GM19324 (cell line): ENCODE measurements around the gene MPV17.
"Not testable (repeated sequence)": the region's sequence is repeated elsewhere in the genome, so short reads cannot be mapped to it uniquely, and the experiment has no call there.

Experiments
- ATAC-seq: cut with Tn5 transposase; IDR thresholded peaks from one replicate; pipeline ENCODE4 v1.9.1; 2021; ENCODE audit warnings: mild to moderate bottlenecking, moderate library complexity; ENCODE audit not compliant: unreplicated experiment, low FRiP score

MPV17 gene

DNA sequence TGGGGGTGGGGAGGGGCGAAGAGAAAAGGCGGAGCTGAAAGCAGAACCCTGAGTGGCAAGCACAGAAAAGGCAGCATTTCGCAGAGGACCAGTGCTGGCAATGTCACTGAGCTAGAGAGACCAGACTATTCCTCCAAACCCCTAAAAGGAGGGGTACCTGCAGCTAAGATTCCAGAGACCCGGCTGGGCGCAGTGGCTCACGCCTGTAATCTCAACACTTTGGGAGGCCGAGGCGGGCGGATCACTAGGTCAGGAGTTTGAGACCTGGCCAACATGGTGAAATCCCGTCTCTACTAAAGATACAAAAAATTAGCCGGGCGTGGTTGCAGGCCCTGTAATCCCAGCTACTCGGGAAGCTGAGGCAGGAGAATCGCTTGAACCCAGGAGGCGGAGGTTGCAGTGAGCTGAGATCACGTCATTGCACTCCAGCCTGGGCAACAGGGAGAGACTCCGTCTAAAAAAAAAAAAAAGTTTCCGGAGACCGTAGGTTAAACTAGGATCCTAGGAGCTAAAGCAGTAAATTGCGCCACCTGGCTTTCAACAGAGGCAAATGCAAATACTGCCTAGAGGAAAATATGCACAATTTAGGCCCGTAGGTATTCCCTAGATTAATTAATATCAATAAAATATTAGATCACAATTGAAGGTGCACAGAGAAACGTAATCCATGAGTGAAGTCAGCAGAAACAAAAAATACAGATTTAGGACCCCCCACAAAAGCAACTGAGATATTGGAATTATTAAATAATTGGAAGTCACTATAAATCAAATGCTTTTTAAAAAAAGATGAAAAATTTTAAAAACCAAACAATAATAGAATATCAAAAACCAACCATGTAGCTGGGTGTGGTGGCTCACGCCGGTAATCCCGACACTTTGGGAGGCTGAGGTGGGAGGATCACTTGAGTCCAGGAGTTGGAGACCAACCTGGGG, 19.5 kb downstream of the MPV17 start:
- no peak for ATAC-seq

DNA sequence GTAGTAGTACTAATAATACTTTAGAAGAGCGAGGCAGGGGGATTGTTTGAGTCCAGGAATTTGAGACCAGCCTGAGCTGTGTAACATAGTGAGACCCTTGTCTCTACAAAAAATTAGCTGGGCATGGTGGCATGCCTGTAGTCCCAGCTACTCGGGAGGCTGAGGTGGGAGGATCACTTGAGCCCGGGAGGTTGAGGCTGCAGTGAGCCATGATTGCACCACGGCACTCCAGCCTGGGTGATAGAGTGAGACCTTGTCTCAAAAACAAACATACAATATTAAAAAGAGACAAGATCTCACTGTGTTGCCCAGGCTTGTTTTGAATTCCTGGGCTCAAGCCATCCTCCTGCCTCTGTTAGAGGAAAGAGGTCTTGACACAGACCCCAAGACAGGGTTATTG, 22.3 kb downstream of the MPV17 start:
- ATAC-seq = not testable (repeated sequence)

DNA sequence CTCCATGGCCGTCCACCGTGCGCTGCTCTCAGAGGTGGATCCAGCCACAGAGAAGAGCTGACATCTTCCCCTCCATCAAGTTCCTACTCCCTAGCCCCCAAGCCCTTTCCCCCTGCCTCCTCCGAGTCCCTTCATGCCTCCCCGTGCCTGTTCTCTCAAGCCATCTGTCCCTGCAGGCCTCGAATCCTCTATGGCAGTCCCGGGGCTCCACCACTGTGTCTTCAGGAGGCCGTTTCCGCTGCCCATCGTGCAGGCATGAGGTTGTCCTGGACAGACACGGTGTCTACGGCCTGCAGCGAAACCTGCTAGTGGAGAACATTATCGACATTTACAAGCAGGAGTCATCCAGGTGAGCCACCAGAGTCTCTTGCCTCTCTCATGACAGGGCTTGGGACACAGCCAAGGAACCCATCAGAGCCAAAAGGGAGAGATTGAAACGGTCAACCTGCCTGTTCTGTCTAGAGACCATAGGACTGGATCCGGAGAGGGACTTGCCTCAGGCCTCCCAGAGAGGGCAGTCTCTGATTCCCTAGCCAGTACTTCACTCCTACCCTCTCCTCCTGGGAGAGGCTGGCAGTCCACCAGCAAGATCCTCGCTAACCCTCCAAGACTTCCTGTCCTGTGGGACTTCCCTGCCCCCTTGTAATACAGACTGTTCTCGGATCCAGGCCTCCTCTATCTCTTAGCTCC, 24.4 kb downstream of the MPV17 start:
- ATAC-seq = no peak

DNA sequence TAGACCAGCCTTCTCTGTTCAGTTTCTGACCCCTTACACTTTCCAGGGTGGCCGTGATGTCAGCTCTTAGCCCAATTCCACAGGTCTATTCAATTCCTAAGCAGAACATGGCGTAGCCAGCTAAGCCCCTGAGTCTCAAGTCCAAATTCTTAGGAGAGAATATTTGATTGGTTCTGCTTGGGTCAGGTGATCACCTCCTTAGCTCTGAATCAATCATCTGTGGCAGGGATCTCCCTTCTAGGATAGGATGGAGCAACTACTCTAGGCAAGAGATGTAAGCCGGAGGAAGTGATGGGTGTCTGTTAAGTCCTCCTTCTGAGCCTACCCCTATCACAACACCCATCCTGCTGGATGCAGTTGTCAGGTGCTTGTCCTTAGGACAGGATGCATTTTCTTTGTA, 25.7 kb downstream of the MPV17 start:
- ATAC-seq = no peak

DNA sequence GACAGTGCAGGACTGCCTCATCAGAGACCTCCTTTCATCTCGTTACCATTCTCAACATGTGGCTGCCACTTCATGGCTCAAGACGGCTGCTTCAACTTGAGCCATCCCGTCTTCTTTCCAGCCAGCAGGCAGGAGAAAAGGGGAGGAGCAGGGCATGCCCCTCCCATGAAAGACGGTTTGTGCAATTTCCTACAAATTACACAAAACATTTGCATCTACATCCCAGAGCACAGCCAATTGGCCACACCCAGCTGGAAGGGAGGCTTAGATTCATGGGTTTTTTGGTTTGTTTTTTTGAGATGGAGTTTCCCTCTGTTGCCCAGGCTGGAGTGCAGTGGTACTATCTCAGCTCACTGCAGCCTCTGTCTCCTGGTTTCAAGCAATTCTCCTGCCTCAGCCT, 26.4 kb downstream of the MPV17 start:
- ATAC-seq = no peak

DNA sequence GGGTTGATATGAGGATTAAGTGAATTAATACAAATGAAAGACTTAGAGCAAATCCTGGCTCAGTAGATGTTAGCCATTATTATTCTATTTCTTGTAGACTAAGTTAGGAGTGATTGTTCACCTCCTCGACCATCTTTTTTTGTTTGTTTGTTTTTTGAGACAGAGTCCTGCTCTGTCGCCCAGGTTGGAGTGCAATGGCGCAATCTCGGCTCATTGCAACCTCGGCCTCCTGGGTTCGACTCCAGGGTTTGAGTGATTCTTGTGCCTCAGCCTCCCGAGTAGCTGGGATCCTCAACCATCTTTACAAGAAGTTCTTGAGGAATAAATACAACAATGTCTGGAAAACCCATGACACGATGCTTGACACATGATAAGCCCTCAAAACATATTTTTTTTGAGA, 28.0 kb downstream of the MPV17 start:
- no peak for ATAC-seq

DNA sequence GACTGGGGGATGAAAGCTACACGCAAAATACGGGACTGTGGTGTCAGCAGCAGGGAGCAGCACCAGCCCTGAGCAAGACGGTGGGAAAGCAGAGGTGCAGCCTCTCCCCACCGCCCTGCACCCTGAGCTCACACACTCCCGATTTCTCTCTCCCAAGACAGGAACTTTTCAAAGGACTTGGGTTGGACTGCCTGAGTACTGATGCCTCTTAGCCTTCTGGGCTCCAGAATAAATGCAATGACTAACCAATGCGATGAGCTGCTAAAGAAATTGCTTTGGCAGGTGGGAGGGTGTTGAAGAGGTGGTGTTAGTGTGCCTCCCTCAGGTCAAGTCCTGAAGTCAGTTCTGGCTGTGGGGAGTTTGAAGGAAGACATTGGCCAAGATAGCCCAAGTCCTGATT, 31.0 kb downstream of the MPV17 start:
- ATAC-seq = no peak

DNA sequence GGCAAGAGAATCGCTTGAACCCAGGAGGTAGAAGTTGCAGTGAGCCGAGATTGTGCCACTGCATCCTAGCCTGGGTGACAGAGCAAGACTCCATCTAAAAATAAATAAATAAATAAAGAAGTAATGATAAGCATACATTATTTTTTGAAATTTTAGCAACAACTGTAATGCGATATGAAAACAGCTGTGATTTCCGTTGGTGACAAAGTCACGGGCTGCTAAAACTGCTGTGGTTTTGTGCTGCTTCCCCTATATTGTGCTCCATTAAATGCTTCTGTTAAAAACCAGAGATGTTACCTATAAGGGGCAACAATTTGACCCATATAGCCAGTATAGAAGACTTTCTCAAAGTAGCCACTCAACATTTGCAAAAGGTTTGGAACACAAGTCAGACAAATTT, 32.3 kb downstream of the MPV17 start:
- ATAC-seq = no peak

DNA sequence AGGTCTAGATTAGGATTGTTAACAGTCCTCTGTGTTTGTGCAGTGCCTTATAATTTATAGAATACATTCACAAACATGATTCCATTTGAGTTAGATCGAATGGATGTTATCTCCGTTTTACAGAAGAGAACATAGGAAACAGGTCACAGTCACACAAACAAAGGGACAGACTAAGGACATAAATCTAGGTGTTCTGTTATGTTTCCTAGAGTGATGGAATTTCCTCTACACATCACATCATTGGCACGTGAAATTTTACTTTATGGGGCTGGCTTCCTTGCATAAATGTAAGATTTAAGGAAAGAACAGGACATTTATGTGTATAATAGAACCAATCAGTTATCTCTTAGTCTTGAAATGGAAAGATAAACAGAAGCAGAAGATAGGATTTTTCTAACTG, 34.3 kb downstream of the MPV17 start:
- ATAC-seq = no peak

DNA sequence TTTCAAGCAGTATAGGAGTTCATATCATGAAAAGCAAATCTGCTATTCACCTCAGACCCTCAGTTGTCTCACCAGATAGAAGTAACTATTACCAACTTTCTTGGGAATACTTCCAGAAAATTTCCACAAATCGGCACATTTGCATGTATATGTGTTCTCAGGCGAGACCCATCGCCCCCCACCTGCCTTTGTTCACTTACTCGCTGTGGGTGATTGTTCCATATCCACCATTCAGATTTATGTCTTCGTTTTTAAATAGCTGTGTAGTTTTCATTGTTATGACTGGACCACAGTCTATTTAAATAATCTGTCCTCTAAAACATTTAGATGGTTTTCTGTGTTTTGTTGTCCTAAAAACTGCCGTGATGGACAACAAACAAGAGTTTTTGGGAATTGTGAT, 37.4 kb downstream of the MPV17 start:
- ATAC-seq = no peak

DNA sequence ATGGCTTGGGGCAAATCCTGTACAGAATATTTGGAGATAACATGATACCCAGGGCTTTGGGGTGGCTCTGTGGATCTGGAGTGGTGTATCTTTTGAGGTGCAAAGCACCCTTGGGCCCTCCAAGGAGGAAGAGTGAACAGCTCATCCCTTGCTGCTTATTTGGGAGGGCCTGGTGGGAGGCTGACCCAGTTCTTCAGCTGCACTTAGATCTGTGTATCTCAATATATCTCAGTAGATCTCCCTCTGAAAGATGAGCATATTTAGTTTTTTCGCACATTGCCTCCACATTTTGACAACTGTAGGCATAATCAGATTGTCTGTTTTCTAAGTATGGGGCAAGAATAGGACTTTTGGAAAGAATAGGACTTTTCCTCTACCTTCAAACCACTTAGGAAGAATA, 37.9 kb downstream of the MPV17 start:
- no peak for ATAC-seq

DNA sequence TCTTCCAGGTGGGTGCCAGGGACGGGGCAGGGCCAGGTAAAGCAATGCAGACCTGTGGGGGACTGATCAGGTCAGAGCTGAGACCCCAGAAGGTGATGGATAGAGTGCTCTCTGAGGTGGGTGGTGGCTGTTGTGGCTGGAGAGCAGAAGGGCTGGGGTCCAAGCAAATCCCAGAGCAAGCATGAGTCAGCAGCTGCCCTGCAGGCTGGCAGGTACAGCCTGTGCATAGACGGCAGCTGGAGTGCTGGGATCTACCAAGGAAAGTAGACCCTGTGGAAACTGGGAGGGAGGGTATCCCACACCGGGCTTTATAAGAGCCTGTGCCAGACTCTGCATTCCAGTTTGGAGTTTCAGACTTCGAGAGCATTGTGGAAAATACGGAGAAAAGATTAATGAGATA, 40.0 kb downstream of the MPV17 start:
- no peak for ATAC-seq

DNA sequence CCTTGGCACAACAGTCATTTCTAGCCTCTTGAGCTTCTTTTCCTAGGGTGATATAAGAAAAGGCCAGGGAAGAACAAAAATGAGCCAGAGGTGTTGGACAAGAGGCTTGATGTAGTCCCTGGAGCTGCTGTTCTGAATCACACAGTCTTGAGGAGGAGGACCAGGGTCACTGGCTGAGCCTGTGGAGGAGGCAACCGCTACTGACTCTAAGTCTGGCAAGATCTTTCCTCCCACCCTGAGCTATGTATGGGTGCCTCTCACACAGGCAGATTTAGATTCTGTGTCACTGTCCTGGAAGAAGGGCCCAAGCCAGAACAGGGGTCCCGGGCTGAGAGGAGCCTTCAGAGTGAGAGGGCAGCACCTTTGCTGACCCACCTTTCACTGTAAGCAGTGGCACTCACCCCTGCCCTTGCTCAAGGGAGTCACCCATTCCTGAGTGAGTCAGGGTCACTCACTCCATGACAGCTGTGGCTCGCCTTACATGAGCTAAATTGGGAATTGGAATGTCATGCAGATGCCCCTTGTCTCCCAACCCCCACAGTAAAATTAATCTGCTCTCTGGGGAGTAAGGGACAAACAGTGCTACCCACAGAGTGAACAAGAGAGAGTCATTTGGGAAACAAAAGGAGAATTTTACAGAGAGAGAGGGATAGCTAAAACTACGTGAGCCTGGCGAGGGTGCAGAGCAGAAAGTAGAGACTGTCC, 40.9 kb downstream of the MPV17 start, which contains the start of gene TRIM54:
TRIM54 (plus strand) TSS at position 575 of the 705 bp plus-strand sequence. CDS start 303 bp downstream, outside the sequence.
- no peak for ATAC-seq

DNA sequence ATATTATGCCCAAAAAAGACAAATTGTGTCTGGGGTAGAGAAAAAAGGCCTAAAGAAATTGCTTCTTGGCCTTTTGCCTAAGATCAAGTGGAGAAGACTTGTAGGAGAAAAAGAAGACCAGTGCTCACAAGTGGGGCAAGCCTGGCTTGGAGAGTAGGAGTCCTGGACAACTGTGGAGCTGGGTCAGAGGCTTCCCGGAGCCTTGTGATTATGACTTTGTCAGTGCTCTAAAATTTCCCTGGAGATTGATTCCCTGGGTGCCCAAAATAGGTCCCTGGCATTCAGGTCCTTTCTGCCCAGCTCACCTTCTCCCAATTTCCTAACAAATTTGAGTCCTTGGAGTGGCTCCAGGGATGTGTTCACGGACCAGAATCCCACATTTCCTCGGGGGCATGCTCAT, 41.5 kb downstream of the MPV17 start:
- ATAC-seq = no peak

DNA sequence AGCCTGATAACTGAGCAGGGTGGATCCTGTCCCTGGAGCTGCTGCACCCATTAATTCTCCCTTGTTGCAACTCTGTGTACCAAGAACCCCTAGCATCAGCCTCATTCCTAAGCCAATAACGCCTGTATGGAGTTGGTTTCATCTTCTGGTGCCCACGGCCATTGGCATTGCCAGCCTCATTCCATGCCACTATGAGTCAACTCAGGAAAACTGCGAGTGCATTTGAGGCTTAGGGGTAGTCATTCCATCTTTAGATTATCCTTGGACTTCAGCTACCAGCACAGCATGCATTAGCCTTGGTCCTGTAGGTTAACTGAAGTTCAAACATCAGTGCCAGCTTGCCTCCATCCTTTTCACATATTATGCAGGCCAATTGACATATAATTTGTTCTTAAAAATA, 42.1 kb downstream of the MPV17 start:
- no peak for ATAC-seq

DNA sequence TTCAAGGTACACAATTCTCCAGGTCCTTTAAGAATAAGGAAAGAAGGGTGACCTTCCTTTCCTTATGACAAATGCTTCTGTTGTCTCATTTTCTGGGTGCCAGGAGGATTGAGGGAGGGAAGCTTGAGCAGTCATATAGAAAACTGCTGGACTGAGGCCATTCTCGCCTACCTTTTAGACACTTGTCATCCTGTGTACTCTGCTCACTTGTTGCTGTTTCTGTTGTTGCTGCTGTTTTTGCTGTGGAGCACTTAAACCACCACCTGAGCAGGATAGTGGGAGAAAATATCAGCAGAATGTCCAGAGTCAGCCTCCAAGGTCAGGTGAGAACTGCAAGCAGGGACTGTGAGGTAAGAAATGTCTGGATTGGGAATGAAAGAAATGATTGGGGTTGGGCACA, 44.9 kb downstream of the MPV17 start:
- no peak for ATAC-seq

DNA sequence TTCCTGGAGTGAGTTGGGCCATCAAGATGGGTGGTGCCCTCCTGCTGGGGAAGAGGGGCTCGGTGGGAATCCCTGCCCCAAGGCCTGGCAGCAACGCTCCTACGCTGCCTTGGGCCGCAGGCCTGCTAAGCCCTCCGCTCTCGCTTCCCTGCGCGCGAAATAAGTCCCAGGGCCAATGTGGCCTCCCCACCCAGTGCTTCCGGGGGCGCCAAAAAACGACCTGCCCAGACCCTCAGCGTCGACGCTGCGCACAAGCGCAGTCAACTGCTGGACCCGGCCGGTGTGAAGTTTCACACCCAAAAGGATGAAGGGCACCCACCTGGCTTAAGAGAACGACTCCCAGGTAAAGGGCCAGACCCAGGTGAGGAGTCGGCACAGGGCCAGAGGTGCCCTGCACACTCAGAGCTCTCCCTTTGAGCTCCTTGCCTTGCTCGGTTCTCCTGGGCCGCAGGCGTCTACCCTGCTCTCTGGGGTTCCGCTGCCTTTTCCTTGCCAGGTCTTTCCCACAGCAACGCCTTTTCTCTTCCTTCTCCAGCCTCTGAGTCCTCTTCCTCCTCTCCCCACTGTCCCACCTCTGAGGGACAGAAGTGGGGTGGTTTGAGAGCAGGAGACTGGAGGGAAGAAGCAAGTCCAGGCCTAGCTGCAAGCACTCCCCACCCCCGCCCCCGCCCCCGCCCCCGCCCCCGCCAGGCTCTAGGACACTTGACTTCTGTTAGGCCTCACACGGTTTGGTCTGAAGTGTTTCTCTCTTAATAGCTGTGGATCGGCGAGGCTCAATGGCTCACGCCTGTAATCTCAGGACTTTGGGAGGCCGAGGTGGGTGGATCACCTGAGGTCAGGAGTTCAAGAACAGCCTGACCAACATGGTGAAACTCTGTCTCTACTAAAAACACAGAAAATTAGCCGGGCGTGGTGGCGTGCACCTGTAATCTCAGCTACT, 47.4 kb downstream of the MPV17 start, which contains the start of gene DNAJC5G:
DNAJC5G (plus strand) TSS at position 223 of the 940 bp plus-strand sequence. CDS start 1,296 bp downstream, outside the sequence.
- ATAC-seq = no peak

DNA sequence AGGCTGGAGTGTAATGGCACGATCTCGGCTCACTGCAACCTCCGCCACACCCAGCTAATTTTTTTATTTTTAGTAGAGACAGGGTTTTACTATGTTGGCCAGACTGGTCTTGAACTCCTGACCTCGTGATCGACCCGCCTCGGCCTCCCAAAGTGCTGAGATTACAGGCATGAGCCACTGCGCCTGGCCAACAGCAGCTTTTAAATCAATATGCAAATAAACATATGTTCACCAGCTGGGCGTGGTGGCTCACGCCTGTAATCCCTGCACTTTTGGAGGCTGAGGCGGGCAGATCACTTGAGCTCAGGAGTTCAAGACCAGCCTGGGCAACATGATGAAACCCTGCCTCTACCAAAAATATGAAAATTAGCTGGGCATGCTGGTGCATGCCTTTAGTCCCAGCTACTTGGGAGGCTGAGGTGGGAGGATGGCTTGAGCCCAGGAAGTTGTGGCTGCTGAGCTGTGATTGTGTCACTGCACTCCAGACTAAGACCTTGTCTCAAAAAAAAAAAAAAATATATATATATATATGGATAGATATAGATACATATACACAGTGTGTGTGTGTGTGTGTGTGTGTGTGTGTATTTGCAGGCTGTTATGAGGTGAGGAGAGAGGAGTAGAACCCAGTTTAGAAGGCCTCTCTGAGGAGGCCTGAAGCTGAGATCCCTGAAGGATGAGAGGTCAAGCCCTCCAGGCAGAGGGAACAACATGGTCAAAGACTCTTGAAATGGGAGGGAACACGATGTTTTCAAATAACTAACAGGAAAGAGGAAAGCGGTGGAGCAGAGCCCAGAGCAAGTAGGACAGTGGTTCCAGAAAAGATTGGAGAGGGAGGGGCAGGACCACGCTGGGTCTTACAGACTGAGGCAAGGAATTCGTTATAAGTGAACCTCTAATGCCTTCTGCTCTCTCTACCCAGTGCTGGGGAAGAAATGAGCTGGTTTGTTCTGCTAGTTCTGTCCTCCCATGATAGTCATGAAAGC, 50.1 kb downstream of the MPV17 start:
- not testable (repeated sequence) for ATAC-seq
